LHCN-M2 (cell line): Measurements from ENCODE around the gene VPS29. TPM values are rescaled to one million over a fixed set of nuclear protein-coding genes. Genes with fewer than 3 reads are reported as not detected.
A peak's percentile ranks its signal among the peaks of the same experiment; 100 is the strongest.
"Not testable (repeated sequence)": the region's sequence is repeated elsewhere in the genome, so short reads cannot be mapped to it uniquely, and the experiment has no call there.

Experiments
- DNase-seq: peaks from one replicate; pipeline ENCODE4 v3.0.0-alpha.2; 2012; ENCODE audit warnings: low read depth
- total RNA-seq: library from RNA; depleted of rRNA; stranded (reverse); fragments of >200 nt; gene quantifications from 2 replicates; pipeline ENCODE4 v1.2.3, GENCODE V29; 2014

VPS29 gene
- total RNA-seq, 1 experiment from 2014 or later, result 82.8 TPM

DNA sequence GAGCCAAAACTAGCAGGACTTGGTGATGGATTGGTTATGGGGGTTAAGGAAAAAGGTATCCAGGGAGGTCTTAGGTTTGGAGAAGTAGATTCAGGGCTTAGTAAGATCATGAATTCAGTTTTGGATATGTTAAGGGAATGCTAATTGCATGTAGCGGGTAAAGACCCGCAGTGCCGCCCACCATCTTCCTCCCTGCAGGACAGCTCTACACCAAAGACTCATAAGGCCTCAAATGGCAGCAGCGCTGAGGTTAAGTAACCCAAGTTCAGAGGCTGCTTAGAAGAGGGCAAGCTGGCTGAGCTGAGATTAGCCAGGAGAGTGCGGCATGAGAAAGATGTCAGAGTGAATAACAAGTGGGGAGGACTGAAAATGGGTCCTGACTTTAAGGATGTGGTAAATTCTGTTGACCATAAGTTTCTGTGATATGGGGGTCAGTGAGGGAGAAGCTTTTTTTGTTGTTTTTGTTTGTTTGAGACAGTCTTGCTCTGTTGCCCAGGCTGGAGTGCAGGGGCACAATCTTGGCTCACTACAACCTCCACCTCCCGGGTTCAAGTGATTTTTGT is 26.4 kb upstream of the VPS29 start:
- DNase-seq, result no peak

DNA sequence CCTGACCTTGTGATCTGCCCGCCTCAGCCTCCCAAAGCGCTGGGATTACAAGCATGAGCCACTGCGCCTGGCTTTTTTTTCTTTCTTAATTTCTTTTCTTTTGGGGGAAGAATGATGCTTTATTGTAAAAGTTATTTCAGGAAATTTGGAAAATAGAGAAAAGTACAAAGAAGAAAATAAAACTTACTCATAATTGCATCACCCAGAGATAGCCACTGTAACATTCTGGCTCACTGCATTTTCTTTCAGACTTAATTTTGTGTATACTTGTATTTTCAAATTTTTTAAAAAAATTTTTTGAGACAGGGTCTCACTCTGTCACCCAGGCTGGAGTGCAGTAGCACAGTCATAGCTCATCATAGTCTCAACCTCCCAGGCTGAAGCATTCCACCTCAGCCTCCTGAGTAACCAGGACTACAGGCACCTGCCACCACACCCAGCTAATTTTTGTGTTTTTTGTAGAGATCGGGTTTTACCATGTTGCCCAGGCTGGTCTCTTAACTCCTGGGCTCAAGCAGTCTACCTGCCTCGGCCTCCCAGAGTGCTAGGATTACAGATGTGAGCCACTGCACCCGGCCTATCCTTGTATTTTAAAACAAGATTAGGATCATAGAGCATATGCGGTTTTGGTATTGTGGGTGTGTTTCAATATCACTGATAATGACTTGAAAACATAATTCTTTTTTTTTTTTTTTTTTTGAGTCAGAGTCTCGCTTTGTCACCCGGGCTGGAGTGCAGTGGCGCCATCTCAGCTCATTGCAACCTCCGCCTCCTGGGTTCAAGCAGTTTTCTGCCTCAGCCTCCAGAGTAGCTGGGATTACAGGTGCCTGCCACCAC is 19.2 kb upstream of the VPS29 start:
- not testable (repeated sequence) for DNase-seq

DNA sequence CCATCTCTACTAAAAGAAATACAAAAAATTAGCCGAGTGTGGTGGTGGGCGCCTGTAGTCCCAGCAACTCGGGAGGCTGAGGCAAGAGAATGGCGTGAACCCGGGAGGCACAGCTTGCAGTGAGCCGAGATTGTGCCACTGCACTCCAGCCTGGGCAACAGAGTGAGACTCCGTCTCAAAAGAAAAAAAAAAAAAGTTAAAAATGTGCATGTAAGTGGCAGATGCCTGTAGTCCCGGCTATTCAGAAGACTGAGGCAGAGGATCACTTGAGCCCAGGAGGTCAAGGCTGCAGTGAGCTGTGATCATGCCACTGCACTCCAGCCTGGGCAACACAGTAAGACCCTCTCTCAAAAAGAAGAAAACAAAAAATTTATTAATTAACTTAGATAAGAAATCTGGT is 16.1 kb upstream of the VPS29 start:
- not testable (repeated sequence) for DNase-seq

DNA sequence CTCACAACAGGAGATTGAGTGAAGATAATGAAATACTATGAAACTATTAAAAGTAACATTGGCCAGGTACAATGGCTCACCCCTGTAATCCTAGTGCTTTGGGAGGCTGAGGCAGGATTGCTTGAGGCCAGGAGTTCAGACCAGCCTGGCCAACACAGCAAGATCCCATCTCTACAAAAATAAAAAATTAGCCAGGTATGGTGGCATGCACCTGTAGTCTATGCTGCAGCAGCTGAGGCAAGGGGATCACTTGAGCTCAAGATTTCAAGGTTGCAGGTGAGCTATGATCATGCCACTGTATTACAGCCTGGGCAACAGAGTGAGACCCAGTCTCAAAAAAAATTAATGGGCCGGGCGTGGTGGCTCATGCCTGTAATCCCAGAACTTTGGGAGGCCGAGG is 15.1 kb upstream of the VPS29 start:
- no peak for DNase-seq

DNA sequence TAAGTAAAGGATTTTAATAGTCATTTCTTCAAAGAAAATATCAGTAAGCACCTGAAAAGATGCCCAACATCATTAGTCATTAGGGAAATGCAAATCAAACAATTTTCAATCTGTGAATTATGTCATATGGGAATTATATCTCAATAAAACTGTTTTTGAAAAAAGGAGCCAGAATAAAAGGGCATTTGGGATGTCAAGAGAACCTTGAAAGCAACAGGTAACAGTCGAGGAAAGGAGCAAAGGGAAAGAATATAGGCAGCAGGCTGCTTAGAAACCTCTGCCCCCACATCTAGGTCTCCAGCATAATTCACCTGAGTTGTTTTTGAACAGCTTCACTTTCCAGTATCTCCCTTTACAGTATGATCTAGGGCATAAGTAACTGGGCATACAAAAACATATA is 12.5 kb upstream of the VPS29 start:
- no peak for DNase-seq

DNA sequence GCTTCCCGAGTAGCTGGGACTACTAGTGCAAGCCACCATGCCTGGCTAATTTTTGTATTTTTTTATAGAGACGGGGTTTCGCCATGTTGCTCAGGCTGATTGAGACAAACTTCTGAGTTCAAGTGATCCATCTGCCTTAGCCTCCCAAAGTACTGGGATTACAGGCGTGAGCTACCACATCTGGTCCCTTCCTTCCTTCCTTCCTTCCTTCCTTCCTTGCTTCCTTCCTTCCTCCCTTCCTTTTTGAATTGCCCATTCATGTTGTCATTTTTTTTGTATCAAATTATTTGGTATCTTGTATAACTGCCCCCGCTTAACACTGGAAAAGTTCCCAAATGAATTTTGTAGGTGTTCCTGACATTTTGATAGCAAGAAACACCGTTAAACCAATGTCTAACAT is 11.9 kb upstream of the VPS29 start:
- no peak for DNase-seq

DNA sequence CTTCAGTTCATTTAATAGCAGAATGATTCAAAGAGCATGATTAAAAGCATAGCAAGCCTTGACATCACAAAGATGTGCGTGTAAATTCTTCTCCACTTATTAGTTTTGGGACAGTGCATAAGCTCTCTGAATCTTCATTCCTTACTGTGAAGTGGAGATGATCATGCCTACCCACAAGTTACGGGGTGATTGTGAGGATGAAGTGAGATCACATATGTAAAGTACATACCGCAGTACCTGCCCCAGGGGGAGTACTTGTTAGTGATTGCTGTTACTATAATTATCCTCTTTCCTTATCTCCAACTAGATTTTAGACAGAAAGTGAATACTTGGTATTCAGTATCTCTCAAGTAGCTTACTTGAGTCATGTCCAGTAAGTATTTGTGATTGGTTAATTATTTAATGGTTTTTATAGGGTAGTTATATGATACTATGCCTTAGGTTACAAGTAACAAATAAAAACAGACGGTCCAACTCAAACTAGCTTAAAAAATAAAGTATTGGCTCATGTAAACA is 6.2 kb upstream of the VPS29 start:
- no peak for DNase-seq

DNA sequence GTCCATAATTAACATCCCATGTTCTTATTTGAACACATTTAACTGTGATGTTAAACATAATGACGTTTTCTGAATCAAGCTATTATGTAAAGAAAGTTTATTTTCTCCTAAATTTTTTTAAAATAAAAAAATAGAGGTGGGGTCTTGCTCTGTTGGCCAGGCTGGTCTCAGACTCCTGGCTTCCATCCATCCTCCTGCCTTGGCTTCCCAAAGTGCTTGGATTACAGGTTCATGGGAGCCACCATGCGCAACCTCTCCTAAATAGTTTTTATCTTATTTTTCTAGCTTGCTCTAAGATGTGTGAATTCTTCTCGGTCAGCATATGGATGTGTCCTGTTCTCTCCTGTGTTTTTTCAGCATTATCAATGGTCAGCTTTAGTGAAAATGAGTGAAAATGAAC is 3.4 kb upstream of the VPS29 start:
- DNase-seq, result no peak

DNA sequence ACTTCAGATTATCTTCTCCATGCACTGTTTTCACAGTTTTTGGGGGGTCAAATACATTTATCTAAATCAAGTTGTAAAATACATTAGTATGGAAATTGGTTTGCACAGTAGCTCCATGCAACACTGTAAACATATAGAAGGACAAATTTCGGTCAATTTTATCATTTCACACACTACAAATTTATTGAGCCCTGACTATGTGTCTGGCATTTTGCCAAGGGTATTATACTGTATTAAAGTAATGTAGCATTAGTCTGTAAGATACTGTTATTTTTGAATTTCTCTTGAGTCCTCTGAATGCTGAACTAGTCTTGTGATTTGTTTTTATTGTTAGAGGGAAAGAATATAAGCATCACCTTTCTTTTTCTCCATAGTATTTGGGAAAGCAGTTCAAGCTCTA is 1.5 kb upstream of the VPS29 start:
- no peak for DNase-seq

DNA sequence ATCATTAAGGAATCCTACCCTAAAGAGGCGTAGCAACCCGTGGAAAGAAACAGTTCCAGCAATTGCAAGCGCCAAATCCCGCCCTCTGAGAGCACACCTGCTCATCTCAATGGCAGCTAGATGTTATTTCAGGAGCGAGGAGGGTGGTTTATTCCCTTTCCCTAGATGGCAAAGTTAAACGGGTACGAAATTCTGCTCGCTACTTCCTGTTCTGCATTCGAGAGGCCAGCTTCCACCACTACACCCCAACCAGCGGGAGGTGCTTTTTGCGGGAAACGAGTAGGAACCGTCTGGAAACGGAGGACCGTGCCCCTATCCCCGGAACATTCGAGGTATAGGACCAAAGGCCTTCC is 536 bp downstream of the VPS29 start:
- peak; percentile 65 for DNase-seq

DNA sequence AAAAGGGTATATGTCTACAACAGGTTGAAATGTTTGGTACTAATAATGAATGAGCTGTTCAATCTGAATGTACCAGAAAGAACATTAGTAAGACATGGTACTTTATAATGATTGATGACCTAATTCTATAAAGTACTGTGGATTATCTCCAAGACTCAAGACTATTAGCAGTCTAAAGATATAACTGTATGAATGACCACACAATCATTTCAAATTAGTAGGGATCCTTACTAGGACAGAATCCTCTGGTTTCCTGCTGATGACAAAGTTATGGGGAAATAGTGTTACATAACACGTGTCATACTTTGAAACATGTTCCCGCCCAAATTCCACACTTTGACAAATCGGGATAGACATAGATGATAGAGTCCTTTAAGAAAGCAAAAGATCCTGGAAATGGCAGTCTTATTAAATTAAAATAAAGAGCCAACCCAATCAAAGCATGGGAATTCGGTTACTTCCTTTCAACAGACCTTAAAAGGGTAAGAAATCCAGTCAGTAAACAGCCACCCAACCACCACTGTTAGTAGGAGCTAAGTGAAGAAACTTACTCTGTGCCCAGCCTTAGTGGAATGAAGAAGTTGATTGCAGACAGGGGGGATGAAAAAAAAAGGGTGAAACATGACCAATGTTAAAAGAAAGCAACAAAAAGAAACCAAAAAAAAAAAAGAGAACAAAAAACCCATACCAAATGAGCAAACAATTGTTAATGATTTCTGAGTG is 2.8 kb downstream of the VPS29 start:
- DNase-seq, result peak; percentile 47

DNA sequence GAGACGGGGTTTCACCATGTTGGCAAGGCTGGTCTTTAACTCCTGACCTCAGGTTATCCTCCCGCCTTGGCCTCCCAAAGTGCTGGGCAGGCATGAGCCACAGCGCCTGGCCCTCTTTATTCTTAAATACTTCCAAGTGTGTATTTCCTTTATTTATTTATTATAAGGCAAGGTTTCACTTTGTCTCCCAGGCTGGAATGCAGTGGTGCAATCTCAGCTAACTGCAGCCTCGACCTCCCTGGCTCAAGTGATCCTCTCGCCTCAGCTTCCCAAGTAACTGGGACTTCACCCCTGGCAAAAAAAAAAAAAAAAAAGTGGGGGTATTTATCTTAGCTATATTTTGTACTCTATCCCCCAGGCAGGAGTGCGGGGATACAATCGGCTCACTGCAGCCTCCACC is 26.5 kb downstream of the VPS29 start:
- no peak for DNase-seq

DNA sequence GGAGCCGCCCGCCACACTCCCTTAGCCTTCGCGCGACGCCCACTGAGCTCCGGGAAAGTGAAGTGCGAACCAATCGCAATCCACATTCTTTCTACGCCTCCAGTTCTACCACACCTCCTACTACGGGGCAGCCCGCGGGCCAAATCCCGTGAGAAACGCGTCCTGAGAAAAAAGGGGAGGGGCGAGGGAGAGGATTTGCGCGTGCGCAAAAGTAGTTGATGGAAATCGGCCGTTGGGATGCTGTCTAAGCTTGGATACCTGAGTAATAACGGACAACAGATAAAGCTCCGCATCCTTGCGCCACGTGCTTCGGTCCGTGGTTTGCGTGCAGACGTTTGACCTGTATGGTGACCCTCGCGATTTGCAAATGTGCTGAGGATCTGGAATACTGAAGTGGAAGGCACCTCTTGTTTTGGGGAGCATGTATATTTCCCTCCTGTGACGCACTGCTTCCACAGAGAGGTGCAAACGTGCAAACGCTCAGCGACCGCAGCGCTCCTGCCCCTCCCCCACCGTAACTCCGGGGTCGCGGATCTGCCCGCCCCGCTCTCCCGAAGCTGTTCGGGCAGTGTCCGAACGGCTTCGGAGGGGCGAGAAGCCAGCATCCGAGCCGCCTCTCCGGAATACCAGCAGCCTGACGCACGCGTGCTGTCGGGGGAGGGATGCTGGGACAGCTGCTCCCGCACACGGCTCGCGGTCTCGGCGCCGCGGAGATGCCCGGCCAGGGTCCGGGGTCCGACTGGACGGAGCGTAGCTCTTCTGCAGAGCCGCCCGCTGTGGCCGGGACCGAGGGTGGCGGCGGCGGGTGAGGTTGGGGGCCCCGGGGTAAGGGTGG is 33.5 kb downstream of the VPS29 start, which contains the start of the genes FAM216A and GPN3:
Gene FAM216A (plus strand): TSS at position 632 of the 835 bp plus-strand sequence. CDS start 31 bp downstream, at position 663.
Gene GPN3 (minus strand): TSS at position 44 of the 835 bp plus-strand sequence. CDS start 54 bp downstream, outside the sequence.
- DNase-seq, result peak; percentile 98

DNA sequence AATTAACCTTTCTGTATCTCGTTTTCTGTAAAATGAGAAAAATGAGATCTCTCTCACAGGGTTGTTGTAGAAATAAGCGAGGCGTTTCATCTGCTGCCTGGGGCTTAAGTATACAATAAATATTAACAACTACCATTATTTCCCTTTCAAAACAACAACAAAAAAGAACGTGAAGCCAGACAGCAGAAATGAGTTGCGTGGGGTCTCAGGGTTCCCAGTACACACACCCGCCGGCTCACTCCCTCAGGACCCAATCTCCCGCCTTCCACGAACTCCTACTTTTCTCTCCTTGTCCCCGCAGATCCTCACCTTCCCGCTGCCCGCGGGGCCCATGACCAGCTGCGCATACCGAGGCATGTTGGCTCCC is 34.1 kb downstream of the VPS29 start:
- no peak for DNase-seq

DNA sequence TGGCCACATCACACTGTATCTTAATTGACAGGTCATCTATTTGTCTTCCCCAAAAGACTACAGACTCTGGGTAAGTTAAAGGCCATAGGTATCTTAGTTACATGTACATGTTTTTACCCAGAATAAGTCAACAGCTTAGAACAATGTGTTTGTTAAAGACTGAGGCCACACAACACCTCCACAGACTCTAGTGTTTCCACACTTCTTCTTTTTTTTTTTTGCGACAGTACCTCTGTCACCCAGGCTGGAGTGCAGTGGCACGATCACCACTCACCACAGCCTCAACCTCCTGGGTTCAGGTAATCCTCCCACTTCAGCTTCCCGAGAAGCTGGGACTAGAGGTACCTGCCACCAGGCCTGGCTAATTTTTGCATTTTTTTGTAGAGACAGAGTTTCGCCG is 35.1 kb downstream of the VPS29 start:
- no peak for DNase-seq

DNA sequence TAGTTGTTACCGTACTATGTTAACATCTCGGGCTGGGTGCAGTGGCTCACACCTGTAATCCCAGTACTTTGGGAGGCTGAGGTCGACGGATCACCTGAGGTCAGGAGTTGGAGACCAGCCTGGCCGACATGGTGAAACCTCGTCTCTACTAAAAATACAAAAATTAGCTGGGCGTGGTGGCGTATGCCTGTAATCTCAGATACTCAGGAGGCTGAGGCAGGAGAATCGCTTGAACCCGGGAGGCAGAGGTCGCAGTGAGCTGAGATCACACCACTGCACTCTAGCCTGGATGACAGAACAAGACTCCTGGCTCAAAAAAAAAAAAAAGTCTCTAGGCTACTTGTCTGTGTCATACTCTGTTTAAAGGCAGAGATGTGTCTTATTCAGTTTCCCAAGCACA is 36.1 kb downstream of the VPS29 start:
- DNase-seq, result not testable (repeated sequence)

DNA sequence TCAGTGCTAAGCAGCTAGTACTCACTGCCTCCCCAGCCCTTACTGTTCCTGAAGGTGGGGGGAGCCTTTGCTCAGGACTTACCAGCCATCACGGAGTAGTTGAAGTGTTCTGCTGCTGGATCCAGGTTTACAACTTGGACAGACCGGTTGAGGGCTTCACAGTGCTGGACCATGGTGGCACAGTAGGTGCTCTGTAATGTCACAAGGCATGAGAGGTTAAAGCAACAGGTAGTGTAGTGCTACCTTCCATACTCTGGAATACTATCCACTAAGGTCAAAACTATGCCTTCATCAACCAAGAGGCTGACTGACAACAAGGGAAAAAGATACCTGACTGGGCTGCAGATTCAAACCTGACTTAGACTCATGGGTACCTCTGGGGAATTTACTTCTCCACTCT is 36.9 kb downstream of the VPS29 start:
- DNase-seq, result no peak

DNA sequence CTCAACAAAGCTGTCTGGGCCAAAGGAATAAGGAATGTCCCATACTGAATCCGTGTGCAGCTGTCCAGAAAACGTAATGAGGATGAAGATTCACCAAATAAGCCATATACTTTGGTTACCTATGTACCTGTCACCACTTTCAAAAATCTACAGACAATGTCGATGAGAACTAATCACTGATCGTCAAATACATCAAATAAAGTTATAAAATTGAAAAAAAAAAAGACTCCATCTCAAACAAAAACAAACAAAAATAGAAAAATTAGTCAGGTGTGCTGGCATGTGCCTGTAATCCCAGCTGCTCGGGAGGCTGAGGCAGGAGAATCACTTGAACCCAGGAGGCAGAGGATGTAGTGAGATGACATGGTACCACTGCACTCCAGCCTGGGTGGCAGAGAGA is 40.7 kb downstream of the VPS29 start:
- DNase-seq, result not testable (repeated sequence)

DNA sequence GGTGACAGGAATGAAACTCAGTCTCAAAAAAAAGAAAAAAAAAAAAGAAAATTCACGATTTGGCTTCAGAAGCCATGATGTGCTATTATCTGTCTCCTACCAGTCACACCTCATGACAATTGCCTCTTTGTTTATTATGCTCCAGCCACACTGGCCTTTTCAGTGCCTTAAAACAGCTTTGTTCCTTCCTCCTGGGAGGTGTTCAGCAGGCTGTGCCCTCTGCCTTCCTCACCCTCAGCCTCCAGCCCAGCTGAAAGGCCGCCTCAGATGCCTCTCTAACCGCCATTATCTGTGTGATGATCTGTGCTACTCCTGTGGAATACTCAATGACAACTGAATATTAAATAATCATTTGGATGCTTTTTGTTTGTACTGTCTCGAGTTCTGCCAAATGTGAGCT is 43.2 kb downstream of the VPS29 start:
- no peak for DNase-seq

DNA sequence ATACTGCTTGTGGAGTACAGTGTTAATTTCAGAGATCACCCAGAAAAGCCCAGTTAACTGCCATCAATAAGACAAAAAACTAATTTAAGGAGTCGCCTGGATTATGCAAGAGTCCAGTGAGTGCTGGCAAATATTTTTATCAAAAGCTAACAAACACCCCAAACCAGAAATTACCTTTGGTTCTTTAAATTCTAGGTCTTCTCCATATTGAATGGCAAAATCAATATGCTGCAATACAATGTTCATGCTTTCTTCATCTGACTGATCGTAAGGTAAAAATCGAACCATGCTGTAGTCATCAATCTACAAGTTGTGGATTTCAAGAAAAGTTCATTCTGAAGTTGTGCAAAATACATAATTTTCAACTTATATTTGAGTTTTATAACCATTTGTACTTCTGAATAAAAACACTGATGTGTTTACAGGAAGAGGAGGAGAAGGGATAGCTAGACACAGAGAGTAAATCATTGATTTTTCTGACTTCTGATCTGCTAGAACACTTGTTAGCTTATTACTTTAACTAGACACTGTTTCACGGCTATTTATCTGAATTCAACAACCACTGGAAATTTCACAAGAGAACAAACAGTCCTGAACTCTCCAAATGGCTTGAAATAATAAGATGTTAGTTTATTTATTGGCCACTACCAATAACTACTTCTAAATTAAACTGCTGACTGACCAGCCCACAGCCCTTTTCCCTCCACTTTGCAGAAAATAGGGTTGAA is 48.2 kb downstream of the VPS29 start:
- DNase-seq, result no peak

DNA sequence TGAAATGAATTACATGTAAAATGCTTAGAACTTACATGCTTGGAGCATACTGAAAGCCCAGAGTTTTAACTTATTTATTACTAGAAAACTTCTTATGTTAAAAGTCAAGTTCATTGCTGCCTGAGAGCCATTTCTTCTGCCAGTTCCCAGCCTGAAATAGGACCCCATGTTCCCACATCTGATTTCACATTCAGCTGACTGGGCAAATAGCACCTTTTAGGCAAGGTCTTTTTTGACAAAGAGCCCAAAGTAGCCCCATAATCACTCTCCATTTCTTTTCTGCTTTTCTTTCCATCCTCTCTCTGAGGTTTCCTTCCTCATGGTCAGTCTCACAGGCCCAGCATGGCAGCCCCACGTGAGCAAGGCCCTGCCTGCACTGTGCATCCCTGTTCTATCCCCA is 50.6 kb downstream of the VPS29 start:
- no peak for DNase-seq
